ENCODE measurements around the gene ITGB1BP1. TPM values are rescaled to one million over a fixed set of nuclear protein-coding genes. Genes with fewer than 3 reads are reported as not detected.

Gene ITGB1BP1
- total RNA-seq, 1 experiment from 2014 or later: 153 TPM

DNA sequence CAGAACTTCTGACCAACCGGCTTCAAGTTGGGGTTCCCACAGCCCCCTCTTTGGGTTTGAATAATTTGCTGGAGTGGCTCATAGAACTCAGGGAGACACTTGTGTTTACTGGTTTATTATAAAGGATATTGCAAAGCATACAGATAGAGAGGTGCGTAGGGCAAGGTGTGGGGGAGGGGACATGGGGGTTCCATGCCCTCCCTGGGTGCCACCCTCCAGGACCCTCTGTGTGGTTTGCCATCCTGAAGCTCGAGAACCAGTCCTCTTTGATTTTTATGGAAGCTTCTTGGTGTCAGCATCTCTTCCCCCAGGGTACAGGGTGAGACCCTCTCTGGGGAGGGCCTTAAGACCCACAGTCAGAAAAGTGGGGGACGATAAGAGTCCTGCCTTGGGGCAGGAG lies 38.8 kb downstream of the ITGB1BP1 start:
- Histone ChIP-seq H3K36me3 (ENCODE audit: control insufficient read depth, insufficient read depth, low read length) (peaks cover 11% of the 10 kb centered on the region), H3K4me3 (ENCODE audit: low read depth in 2 of 2, low read length in 2 of 2) (no peak overlapping the region), H3K27me3 (ENCODE audit: control insufficient read depth, insufficient read depth, low read length) (no peaks in the 10 kb centered on the region), H3K4me1 (ENCODE audit: control insufficient read depth, insufficient read depth, low read length) (peaks cover 18% of the 10 kb centered on the region), H3K9me3 (ENCODE audit: control insufficient read depth, insufficient read depth, low read depth, low read length) (no peaks in the 10 kb centered on the region), H3K27ac (ENCODE audit: low read length) (no peak overlapping the region)
- in situ Hi-C loops (cut with HindIII; ENCODE audit: low pct_unique_long_range_greater_than_20kb, low sequenced_read_pairs): no loop called here
- BruUV-seq (replicated peaks): no TSS peak
- CTCF ChIA-PET: no interaction called here
- DNase-seq (ENCODE audit: low read depth, low spot score): no peak
- POLR2A ChIA-PET: no interaction called here
- TF ChIP-seq, protein P1, sequence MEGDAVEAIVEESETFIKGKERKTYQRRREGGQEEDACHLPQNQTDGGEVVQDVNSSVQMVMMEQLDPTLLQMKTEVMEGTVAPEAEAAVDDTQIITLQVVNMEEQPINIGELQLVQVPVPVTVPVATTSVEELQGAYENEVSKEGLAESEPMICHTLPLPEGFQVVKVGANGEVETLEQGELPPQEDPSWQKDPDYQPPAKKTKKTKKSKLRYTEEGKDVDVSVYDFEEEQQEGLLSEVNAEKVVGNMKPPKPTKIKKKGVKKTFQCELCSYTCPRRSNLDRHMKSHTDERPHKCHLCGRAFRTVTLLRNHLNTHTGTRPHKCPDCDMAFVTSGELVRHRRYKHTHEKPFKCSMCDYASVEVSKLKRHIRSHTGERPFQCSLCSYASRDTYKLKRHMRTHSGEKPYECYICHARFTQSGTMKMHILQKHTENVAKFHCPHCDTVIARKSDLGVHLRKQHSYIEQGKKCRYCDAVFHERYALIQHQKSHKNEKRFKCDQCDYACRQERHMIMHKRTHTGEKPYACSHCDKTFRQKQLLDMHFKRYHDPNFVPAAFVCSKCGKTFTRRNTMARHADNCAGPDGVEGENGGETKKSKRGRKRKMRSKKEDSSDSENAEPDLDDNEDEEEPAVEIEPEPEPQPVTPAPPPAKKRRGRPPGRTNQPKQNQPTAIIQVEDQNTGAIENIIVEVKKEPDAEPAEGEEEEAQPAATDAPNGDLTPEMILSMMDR (IDR thresholded peaks at IDR 0.05): no peak
- no peak for TF ChIP-seq POLR2AphosphoS5 (IDR thresholded peaks at IDR 0.05; ENCODE audit: low read depth, low read length)
- no peak for TF ChIP-seq SIN3A (IDR thresholded peaks at IDR 0.05; ENCODE audit: borderline replicate concordance, insufficient read depth, low read depth, low read length)
- TF ChIP-seq, protein P2, sequence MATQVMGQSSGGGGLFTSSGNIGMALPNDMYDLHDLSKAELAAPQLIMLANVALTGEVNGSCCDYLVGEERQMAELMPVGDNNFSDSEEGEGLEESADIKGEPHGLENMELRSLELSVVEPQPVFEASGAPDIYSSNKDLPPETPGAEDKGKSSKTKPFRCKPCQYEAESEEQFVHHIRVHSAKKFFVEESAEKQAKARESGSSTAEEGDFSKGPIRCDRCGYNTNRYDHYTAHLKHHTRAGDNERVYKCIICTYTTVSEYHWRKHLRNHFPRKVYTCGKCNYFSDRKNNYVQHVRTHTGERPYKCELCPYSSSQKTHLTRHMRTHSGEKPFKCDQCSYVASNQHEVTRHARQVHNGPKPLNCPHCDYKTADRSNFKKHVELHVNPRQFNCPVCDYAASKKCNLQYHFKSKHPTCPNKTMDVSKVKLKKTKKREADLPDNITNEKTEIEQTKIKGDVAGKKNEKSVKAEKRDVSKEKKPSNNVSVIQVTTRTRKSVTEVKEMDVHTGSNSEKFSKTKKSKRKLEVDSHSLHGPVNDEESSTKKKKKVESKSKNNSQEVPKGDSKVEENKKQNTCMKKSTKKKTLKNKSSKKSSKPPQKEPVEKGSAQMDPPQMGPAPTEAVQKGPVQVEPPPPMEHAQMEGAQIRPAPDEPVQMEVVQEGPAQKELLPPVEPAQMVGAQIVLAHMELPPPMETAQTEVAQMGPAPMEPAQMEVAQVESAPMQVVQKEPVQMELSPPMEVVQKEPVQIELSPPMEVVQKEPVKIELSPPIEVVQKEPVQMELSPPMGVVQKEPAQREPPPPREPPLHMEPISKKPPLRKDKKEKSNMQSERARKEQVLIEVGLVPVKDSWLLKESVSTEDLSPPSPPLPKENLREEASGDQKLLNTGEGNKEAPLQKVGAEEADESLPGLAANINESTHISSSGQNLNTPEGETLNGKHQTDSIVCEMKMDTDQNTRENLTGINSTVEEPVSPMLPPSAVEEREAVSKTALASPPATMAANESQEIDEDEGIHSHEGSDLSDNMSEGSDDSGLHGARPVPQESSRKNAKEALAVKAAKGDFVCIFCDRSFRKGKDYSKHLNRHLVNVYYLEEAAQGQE (IDR thresholded peaks at IDR 0.05; ENCODE audit: insufficient read depth in 1 of 2, low read depth in 2 of 2, low read length in 1 of 2): no peak
- TF ChIP-seq TCF7L2 (IDR thresholded peaks at IDR 0.05; ENCODE audit: low read depth, low read length): no peak
- intact Hi-C loops (cut with micrococcal nuclease; ENCODE audit: unreplicated experiment): no loop called here
- no peak for ATAC-seq

GRCh38 chr2:9382604-9383235 lies 40.6 kb downstream of the ITGB1BP1 start:
- peak overlapping the region; percentile 60 for H3K27ac ChIP-seq (ENCODE audit: low read length)
- no peaks in the 10 kb centered on the region for H3K9me3 ChIP-seq (ENCODE audit: control insufficient read depth, insufficient read depth, low read depth, low read length)
- BruUV-seq (replicated peaks): no TSS peak
- POLR2A ChIA-PET: no interaction called here
- no peak for TF ChIP-seq POLR2AphosphoS5 (IDR thresholded peaks at IDR 0.05; ENCODE audit: low read depth, low read length)
- TF ChIP-seq TCF7L2 (IDR thresholded peaks at IDR 0.05; ENCODE audit: low read depth, low read length): no peak
- TF ChIP-seq SIN3A (IDR thresholded peaks at IDR 0.05; ENCODE audit: borderline replicate concordance, insufficient read depth, low read depth, low read length): no peak
- TF ChIP-seq, protein P1 (IDR thresholded peaks at IDR 0.05): no peak
- TF ChIP-seq, protein P2 (IDR thresholded peaks at IDR 0.05; ENCODE audit: insufficient read depth in 1 of 2, low read depth in 2 of 2, low read length in 1 of 2): no peak
- CTCF ChIA-PET: no interaction called here
- peaks cover 36% of the 10 kb centered on the region for H3K4me1 ChIP-seq (ENCODE audit: control insufficient read depth, insufficient read depth, low read length)
- DNase-seq (ENCODE audit: low read depth, low spot score) (no peak), ATAC-seq (no peak)
- no peaks in the 10 kb centered on the region for H3K27me3 ChIP-seq (ENCODE audit: control insufficient read depth, insufficient read depth, low read length)
- intact Hi-C loops (cut with micrococcal nuclease; ENCODE audit: unreplicated experiment): no loop called here
- H3K4me3 ChIP-seq (ENCODE audit: low read depth in 2 of 2, low read length in 2 of 2): no peak overlapping the region
- in situ Hi-C loops (cut with HindIII; ENCODE audit: low pct_unique_long_range_greater_than_20kb, low sequenced_read_pairs): no loop called here
- peaks cover 13% of the 10 kb centered on the region for H3K36me3 ChIP-seq (ENCODE audit: control insufficient read depth, insufficient read depth, low read length)

Data from Panc1 (cell line).